GM19043 (cell line): ENCODE data around the gene CLDN7.

Source experiments
- ATAC-seq: cut with Tn5 transposase; IDR thresholded peaks from one replicate; pipeline ENCODE4 v1.9.1; 2021; ENCODE audit warnings: low read depth; ENCODE audit not compliant: unreplicated experiment

The CLDN7 gene

GRCh38 chr17:7238420-7239090 is 23.7 kb downstream of the CLDN7 start:
- no peak for ATAC-seq

GRCh38 chr17:7237761-7238419 is 24.4 kb downstream of the CLDN7 start:
- ATAC-seq = no peak

GRCh38 chr17:7237266-7237760 is 25.0 kb downstream of the CLDN7 start:
- ATAC-seq = no peak

GRCh38 chr17:7236808-7237207 is 25.5 kb downstream of the CLDN7 start:
- ATAC-seq = no peak

DNA sequence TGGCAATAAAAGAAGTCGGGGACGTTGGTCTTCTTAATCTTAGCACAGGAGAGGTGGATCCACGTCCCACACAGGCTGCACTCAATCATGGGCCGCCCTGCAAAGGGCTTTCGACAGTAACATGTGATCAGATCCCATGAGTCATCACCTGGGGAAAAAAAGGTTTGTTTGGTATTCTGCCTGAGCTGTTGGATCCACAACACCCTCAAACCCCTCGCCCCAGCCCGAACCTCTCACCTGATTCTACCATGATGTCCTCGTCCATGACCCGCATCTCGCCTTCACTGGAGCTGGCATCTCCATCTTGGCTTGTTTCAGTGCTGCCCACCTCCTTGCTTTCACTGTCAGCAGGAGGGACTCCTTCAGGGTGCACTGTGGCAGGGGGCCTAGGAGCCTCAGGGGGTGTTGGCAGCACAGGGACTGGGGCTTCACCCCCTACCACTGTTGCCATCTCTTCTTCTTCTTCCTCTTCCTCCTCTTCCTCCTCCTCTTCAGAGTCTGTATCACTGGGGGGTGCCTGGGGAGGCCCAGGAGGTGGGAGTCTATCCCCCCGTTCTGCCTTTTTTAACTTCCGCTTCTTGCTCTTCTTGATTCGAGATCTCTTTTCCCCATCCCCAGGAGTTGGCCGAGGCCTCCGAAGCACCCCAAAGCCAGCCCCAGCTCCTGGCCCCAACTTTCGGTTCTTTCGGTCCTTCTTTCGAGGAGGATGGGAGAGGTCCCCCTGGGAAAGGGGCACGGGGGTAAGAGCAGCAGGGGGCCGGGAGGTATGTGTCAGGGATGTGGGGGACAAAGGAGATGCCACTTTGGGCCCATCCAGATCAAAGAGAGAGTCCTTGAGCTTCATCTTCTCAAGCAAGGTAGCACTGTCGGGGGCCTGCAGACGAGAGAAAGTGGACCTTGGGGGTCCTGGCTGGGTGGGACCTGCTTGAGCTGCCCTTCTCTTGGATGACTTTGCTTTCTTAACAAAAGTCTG is 26.3 kb downstream of the CLDN7 start:
- no peak for ATAC-seq

DNA sequence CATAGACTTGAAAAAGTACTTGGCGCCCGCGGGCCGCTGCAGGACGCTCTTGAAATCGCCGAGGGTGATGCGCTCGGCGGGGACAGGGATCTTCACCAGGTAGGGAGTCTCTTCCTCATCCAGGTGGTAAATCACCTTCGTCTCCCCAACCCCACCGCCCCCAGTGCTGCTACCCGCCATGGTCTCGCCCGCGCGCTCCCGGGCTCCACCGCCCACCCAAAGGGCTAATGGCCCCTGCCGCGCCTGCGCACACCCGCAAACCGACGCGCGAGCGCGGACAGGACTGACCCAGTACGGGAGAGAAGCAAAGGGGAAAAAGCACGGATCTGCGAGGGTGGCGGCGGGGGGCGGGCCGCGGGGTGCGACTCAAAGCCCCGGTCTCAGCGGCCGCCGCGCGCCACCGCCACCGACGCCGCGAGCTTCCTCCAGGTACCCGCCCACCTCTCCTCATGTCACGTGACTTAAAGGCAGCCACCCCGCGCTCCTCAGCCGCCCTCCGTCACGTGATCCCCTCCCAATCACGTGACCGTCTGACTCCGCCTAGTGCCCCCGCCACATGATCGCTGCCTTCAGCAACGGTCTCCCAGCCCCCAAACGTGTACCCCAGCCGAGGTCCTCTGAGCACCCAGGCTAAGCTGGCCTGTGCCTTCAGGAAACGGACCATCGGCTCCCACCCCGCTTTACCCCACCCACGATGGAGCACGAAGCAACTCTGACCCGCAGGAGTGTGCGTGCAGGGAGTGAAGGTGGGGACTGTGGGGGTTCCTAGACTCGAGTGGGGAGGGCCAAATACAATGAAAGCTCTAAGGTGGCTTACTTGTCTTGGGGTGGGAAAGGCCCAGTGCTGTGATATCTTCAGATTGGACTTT is 28.0 kb downstream of the CLDN7 start, which contains the start of gene DVL2:
Gene DVL2 (minus strand): TSS at position 435 of the 869 bp plus-strand sequence. CDS start 255 bp downstream, at position 180.
- no peak for ATAC-seq

DNA sequence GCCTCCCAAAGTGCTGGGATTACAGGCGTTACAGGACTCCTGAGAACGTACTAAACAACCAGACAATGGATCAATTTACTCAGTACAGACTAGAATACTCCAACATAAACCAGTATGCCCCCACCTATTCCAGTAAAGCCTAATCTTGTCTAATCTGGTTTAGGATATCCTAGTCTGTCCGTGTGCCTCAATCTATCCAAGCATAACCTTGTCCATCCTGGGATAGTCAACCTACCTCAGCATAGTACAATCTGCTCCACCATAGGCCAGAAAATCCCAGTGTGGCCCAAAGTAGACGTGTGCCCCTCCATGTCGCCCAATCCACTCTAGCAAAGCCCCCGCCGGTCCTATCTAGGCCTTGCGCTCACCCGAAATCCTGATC is 28.6 kb downstream of the CLDN7 start:
- ATAC-seq = no peak

- ATAC-seq = no peak
Measured at GRCh38 chr17:7232114-7232513, 30.2 kb downstream of the CLDN7 start.

GRCh38 chr17:7229504-7229903 is 32.8 kb downstream of the CLDN7 start:
- no peak for ATAC-seq

GRCh38 chr17:7228920-7229319 is 33.4 kb downstream of the CLDN7 start:
- ATAC-seq = no peak

GRCh38 chr17:7226721-7227710 is 35.3 kb downstream of the CLDN7 start:
- ATAC-seq = no peak

DNA sequence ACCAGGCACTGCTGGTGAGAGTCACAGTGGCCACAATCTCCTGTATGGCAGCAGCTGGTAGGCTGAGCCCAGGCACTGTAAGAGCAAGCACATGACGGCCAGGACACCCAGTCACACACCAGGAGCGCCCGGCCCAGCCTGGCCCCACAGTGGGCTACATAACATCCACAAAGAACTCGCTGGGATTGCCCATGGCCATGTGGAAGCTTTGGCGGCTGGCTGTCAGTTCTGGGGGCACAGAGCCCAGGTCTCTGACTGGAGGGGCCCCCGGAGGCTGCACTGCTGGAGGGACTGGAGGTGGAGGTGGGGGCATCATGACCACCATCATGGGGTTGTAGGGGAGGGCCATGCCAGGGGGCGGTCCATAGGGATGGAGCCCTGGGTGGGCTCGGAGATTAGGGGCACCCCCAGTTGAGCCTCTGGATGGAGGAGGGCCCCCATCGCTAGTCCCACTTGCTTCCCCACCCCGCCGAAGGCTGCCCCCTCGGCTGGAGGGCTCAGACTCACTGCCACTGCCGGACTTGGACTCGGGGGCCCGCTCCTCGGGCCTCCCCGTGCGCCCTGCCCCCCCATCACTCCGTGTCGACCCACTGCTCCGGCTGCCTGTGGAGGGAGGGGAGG is 36.5 kb downstream of the CLDN7 start:
- ATAC-seq = no peak

GRCh38 chr17:7224661-7225111 is 37.6 kb downstream of the CLDN7 start:
- no peak for ATAC-seq

GRCh38 chr17:7224110-7224509 is 38.2 kb downstream of the CLDN7 start:
- no peak for ATAC-seq

DNA sequence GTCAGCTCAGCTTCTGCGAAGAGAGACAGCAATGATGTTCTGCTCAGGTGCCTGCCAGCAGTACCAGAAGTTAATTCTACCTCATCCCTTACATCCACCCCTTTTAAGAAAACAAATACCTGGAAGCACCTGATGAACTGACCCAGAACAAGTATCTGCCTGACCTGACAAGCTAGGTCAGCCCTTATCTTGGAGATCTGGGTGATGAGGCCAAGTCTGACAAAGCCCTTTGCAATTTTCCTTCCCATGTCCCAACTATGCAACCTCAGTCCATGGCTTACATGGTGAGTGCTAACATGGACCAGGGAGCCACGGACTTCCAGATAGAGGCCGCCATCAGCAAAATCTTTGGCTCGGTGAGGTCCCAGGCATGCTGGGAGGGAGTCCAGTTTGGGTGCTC is 38.9 kb downstream of the CLDN7 start:
- no peak for ATAC-seq

GRCh38 chr17:7222972-7223292 is 39.3 kb downstream of the CLDN7 start:
- no peak for ATAC-seq

GRCh38 chr17:7222093-7222971 is 39.9 kb downstream of the CLDN7 start:
- ATAC-seq = no peak
